Endothelial cell of umbilical vein (primary cell): Measurements from ENCODE around the gene RFWD3. TPM values are rescaled to one million over a fixed set of nuclear protein-coding genes. Genes with fewer than 3 reads are reported as not detected.

Experiments
- BruUV-seq: library from RNA; stranded (reverse); fragments of 400-500 nt; replicated peaks from 2 replicates; lab custom pipeline; 2021; lab: Mats Ljungman, UMichigan
- CTCF ChIA-PET: fragments of 300-600, 350-600 bp; sonication (Branson Sonifier 250); formaldehyde crosslinking; loops from one replicate; lab custom pipeline; 2021; ENCODE audit warnings: antibody characterized with exemption, inconsistent platforms; lab: Charles Lee
- POLR2A ChIA-PET: fragments of 300-600, 350-600 bp; sonication (Branson Sonifier 250); formaldehyde crosslinking; loops from one replicate; lab custom pipeline; 2021; ENCODE audit warnings: antibody characterized with exemption, inconsistent platforms; lab: Charles Lee
- DNase-seq: peaks from one replicate; pipeline ENCODE4 v3.0.0-alpha.2; 2011; ENCODE audit warnings: low read depth, low spot score
- FAIRE-seq: peaks from 2 replicates; lab custom pipeline; 2011; peaks lifted over from hg19 to GRCh38; lab: Jason Lieb, UNC
- H2AFZ ChIP-seq: 2 replicates; pipeline ENCODE4 v1.6.0; 2012; ENCODE audit warnings: low read depth, low read length, control low read depth, inconsistent platforms
- H3K27ac ChIP-seq: 2 replicates; pipeline ENCODE4 v1.5.1; 2011; ENCODE audit warnings: low read depth, mild to moderate bottlenecking, control low read depth, low read length, moderate library complexity; ENCODE audit not compliant: insufficient read depth
- H3K27me3 ChIP-seq, 2 experiments: 2 replicates each; pipeline versions ENCODE4 v1.6.0 to v1.6.1; 2011; ENCODE audit warnings: low read length in 2 of 2, mixed read lengths in 1 of 2; ENCODE audit not compliant: control insufficient read depth in 2 of 2, insufficient read depth in 2 of 2
- H3K36me3 ChIP-seq, 2 experiments: 2 replicates in 1 of 2; 3 replicates in 1 of 2; pipeline ENCODE4 v1.5.1; 2011; ENCODE audit warnings: low read length in 2 of 2, mild to moderate bottlenecking in 1 of 2, moderate library complexity in 1 of 2; ENCODE audit not compliant: control insufficient read depth in 2 of 2, insufficient read depth in 2 of 2; ENCODE audit errors: extremely low read depth in 1 of 2
- H3K4me1 ChIP-seq: 3 replicates; pipeline ENCODE4 v1.5.1; 2011; ENCODE audit warnings: mild to moderate bottlenecking, low read length; ENCODE audit not compliant: control insufficient read depth, insufficient read depth; ENCODE audit errors: extremely low read depth
- H3K4me2 ChIP-seq: 2 replicates; pipeline ENCODE4 v1.6.1; 2011; ENCODE audit warnings: low read length, control low read depth, mixed read lengths; ENCODE audit not compliant: insufficient read depth
- H3K4me3 ChIP-seq, 3 experiments: fragments of 200-600 bp in 1 of 3; sonication (generic), shearing (Covaris generic) in 1 of 3; replicated peaks in 1 of 3; 2 replicates each; pipeline ENCODE4 v1.5.1; 2011 to 2016; ENCODE audit warnings: control low read depth in 3 of 3, low read length in 3 of 3, mild to moderate bottlenecking in 2 of 3, inconsistent platforms in 1 of 3, low read depth in 1 of 3, moderate library complexity in 1 of 3; ENCODE audit not compliant: insufficient read depth in 1 of 3
- H3K79me2 ChIP-seq: 2 replicates; pipeline ENCODE4 v1.6.0; 2012; ENCODE audit warnings: low read length, inconsistent platforms; ENCODE audit not compliant: control insufficient read depth, insufficient read depth
- H3K9ac ChIP-seq: replicated peaks from 2 replicates; pipeline ENCODE3; 2011; ENCODE audit warnings: low read length, control low read depth; ENCODE audit not compliant: insufficient read depth; ENCODE audit errors: extremely low read depth
- H3K9me1 ChIP-seq: replicated peaks from 3 replicates; pipeline ENCODE4 v1.6.0; 2011; ENCODE audit warnings: mild to moderate bottlenecking, low read length; ENCODE audit not compliant: control insufficient read depth, insufficient read depth; ENCODE audit errors: extremely low read depth
- H3K9me3 ChIP-seq: replicated peaks from 2 replicates; pipeline ENCODE4 v1.5.1; 2012; ENCODE audit warnings: low read length, inconsistent platforms; ENCODE audit not compliant: control insufficient read depth, insufficient read depth
- H4K20me1 ChIP-seq: replicated peaks from 2 replicates; pipeline ENCODE3; 2011; ENCODE audit warnings: mild to moderate bottlenecking, low read length; ENCODE audit not compliant: control insufficient read depth, insufficient read depth; ENCODE audit errors: extremely low read depth
- CTCF ChIP-seq, 2 donors: IDR thresholded peaks; 1 replicate in 1 of 2; 2 replicates in 1 of 2; pipeline ENCODE4 v1.5.1; 2011; ENCODE audit warnings: low read length in 2 of 2, mild to moderate bottlenecking in 2 of 2, moderate library complexity in 2 of 2, control low read depth in 1 of 2, inconsistent platforms in 1 of 2, low read depth in 1 of 2; ENCODE audit not compliant: insufficient read depth in 1 of 2; ENCODE audit errors: extremely low read depth in 1 of 2
- FOS ChIP-seq: IDR thresholded peaks from 2 replicates; pipeline ENCODE4 v1.6.1; 2011; ENCODE audit warnings: mild to moderate bottlenecking, low read length, moderate library complexity, borderline replicate concordance; ENCODE audit not compliant: insufficient read depth
- GATA2 ChIP-seq: IDR thresholded peaks from 2 replicates; pipeline ENCODE4 v1.7.0; 2011; ENCODE audit warnings: low read depth, mild to moderate bottlenecking, moderate library complexity, mixed read lengths, low read length; ENCODE audit not compliant: insufficient read length, insufficient read depth
- JUN ChIP-seq: IDR thresholded peaks from 2 replicates; pipeline ENCODE4 v1.6.1; 2011; ENCODE audit warnings: borderline replicate concordance, low read depth; ENCODE audit not compliant: insufficient read length, insufficient read depth
- MYC ChIP-seq: IDR thresholded peaks from one replicate; pipeline ENCODE4 v1.6.1; 2011; ENCODE audit warnings: mild to moderate bottlenecking, low read depth, low read length
- POLR2A ChIP-seq: IDR thresholded peaks from 2 replicates; pipeline ENCODE4 v1.6.1; 2012; ENCODE audit warnings: low read depth, mild to moderate bottlenecking, control low read depth, low read length
- POLR2AphosphoS5 ChIP-seq: IDR thresholded peaks from 2 replicates; pipeline ENCODE4 v1.6.1; 2012; ENCODE audit warnings: low read depth, mild to moderate bottlenecking, control low read depth, low read length, moderate library complexity; ENCODE audit not compliant: insufficient read depth
- dilution Hi-C: fragments of 300-500 bp; cut with MboI; formaldehyde crosslinking; loops from one replicate; pipeline ENCODE4 v1.15.0; 2019; ENCODE audit warnings: low sequenced_read_pairs; ENCODE audit not compliant: extremely low pct_ligation_motif_present
- intact Hi-C: fragments of 100-400 bp; cut with micrococcal nuclease; formaldehyde crosslinking; loops from one replicate; pipeline ENCODE4 v1.10.0; 2022
- polyA plus RNA-seq, 4 experiments: library from polyadenylated mRNA; depleted of rRNA in 3 of 4; stranded (reverse) in 3 of 4; unstranded in 1 of 4; fragments of >200 nt; gene quantifications; 2 replicates each; pipeline versions ENCODE4 v1.2.1 to v1.2.3, GENCODE V29; 2011 to 2012; ENCODE audit warnings: missing spikeins in 1 of 4
- total RNA-seq: library from RNA; stranded (reverse); gene quantifications from 2 replicates; pipeline ENCODE4 v1.2.3, GENCODE V29; 2021

The RFWD3 gene
- total and polyA plus RNA-seq, 2 donors (not counting 3 experiments of a cell fraction or from before 2014, with no cell fraction given), result 27.3 to 51.6 TPM

- Histone ChIP-seq H3K4me1 (no peaks in the 10 kb centered on the region), H3K27me3 (no peaks in the 10 kb centered on the region), H3K9me1 (no peaks in the 10 kb centered on the region), H3K79me2 (no peaks in the 10 kb centered on the region), H3K36me3 (peaks cover 23 to 28% of the 10 kb centered on the region in 2 experiments), H3K9me3 (no peaks in the 10 kb centered on the region), H3K27ac (no peak overlapping the region), H3K4me3 (no peak overlapping the region), H3K4me2 (no peak overlapping the region), H3K9ac (no peak overlapping the region), H2AFZ (no peak overlapping the region), H4K20me1 (no peaks in the 10 kb centered on the region)
- peak; percentile 85 for FAIRE-seq
- DNase-seq, result peak; percentile 73
- intact Hi-C loops, result loop anchor here (1.0 to 2.0 kb wide), 3 partner anchors 149 to 313 kb away; no protein-coding TSS in a partner anchor
- dilution Hi-C loops, result no loop called here
- ChIA-PET POLR2A (no interaction called here), CTCF (interaction anchor here (0.7 to 1.5 kb wide), 10 partner anchors 11 to 168 kb away, joined by 3 to 9 read pairs (median 4); no protein-coding TSS in a partner anchor)
- no TSS peak for BruUV-seq
- no peak for TF ChIP-seq MYC
- TF ChIP-seq CTCF (IDR thresholded peaks at IDR 0.05; ENCODE audit: extremely low read depth in 1 of 2, insufficient read depth in 1 of 2, low read depth in 1 of 2, low read length in 2 of 2), result peak; percentile 44 to 45
These were observed 43.4 kb downstream of the RFWD3 start for GRCh38 chr16:74623214-74623838.

- Histone ChIP-seq H3K9ac (no peak overlapping the region), H3K4me2 (no peak overlapping the region), H4K20me1 (no peaks in the 10 kb centered on the region), H3K79me2 (no peaks in the 10 kb centered on the region), H3K9me3 (no peaks in the 10 kb centered on the region), H2AFZ (no peak overlapping the region), H3K27ac (no peak overlapping the region), H3K36me3 (peaks cover 13 to 21% of the 10 kb centered on the region in 2 experiments), H3K4me1 (no peaks in the 10 kb centered on the region), H3K27me3 (no peaks in the 10 kb centered on the region), H3K4me3 (no peak overlapping the region), H3K9me1 (no peaks in the 10 kb centered on the region)
- dilution Hi-C loops, result no loop called here
- POLR2A ChIA-PET, result no interaction called here
- intact Hi-C loops, result loop anchor here (2.0 kb wide), 2 partner anchors 147 to 191 kb away; no protein-coding TSS in a partner anchor
- DNase-seq (no peak), FAIRE-seq (no peak)
- TF ChIP-seq GATA2, result no peak
- no peak for TF ChIP-seq MYC
- TF ChIP-seq FOS, result no peak
- TF ChIP-seq POLR2AphosphoS5, result no peak
- no peak for TF ChIP-seq POLR2A
- TF ChIP-seq CTCF (IDR thresholded peaks at IDR 0.05; ENCODE audit: extremely low read depth in 1 of 2, insufficient read depth in 1 of 2, low read depth in 1 of 2, low read length in 2 of 2), result no peak
- no peak for TF ChIP-seq JUN
- no TSS peak for BruUV-seq
- CTCF ChIA-PET, result interaction anchor here (0.8 to 1.5 kb wide), 7 partner anchors 10 to 312 kb away, joined by 3 to 9 read pairs (median 5); partner anchors contain the start of gene GLG1
These were observed 44.7 kb downstream of the RFWD3 start for GRCh38 chr16:74622005-74622404.
